Upper lobe of left lung (tissue), 4 donors: ENCODE data around the gene FLNB.

Source experiments
- CTCF ChIP-seq, 6 experiments: fragments of 450-650 bp in 4 of 6; fragments of 200-600 bp in 2 of 6; sonication (generic) in 2 of 6; IDR thresholded peaks; one replicate each; pipeline ENCODE4 v1.5.1; 2016 to 2019; ENCODE audit warnings: antibody characterized with exemption in 6 of 6
- EP300 ChIP-seq, 4 donors: sonication (generic); formaldehyde crosslinking; IDR thresholded peaks; one replicate each; pipeline ENCODE4 v1.5.1; 2017; ENCODE audit warnings: antibody characterized with exemption in 4 of 4, control low read depth in 2 of 4
- POLR2A ChIP-seq, 4 donors: fragments of 450-650 bp; IDR thresholded peaks; one replicate each; pipeline ENCODE4 v1.5.1; 2016 to 2017; ENCODE audit warnings: antibody characterized with exemption in 4 of 4, mild to moderate bottlenecking in 2 of 4

- TF ChIP-seq CTCF (IDR thresholded peaks at IDR 0.05) (no peak), POLR2A (IDR thresholded peaks at IDR 0.05) (no peak), EP300 (IDR thresholded peaks at IDR 0.05) (no peak)
Observed at GRCh38 chr3:57998366-57999283, 9.6 kb upstream of the FLNB start.
